Glomerular endothelial cell (primary cell): Measurements from ENCODE around the gene ZFP69B. TPM values are rescaled to one million over a fixed set of nuclear protein-coding genes. Genes with fewer than 3 reads are reported as not detected.
A peak's percentile ranks its signal among the peaks of the same experiment; 100 is the strongest.

Experiments used
- DNase-seq: peaks from one replicate; pipeline ENCODE4 v3.0.0-alpha.2; 2011; ENCODE audit warnings: low read depth, low spot score; ENCODE audit errors: extremely low read depth
- total RNA-seq: library from RNA; depleted of rRNA; stranded (reverse); fragments of >200 nt; gene quantifications from 2 replicates; pipeline ENCODE4 v1.2.3, GENCODE V29; 2015

Gene ZFP69B
- 1.6 and 3.5 TPM in 2 replicates for total RNA-seq

- DNase-seq = peak; percentile 33
These were observed at the start of gene ZFP69B for GRCh38 chr1:40449684-40450494. Gene ZFP69B (plus strand): TSS chr1:40450476. CDS start chr1:40450962, 486 bp downstream.

GRCh38 chr1:40401473-40402201 is 48.6 kb upstream of the ZFP69B start:
- DNase-seq = no peak

GRCh38 chr1:40404670-40405462 is 45.4 kb upstream of the ZFP69B start:
- DNase-seq = no peak

- no peak for DNase-seq
These were observed 44.5 kb upstream of the ZFP69B start for GRCh38 chr1:40405812-40406211.

GRCh38 chr1:40407453-40407852 is 42.8 kb upstream of the ZFP69B start:
- no peak for DNase-seq

- DNase-seq = no peak
These were observed 40.8 kb upstream of the ZFP69B start for GRCh38 chr1:40409467-40409866.

- DNase-seq = no peak
These were observed 39.0 kb upstream of the ZFP69B start for GRCh38 chr1:40411294-40411693.

- DNase-seq = no peak
These were observed 38.4 kb upstream of the ZFP69B start for GRCh38 chr1:40411843-40412242.

GRCh38 chr1:40413527-40414252 is 36.6 kb upstream of the ZFP69B start:
- DNase-seq = no peak

GRCh38 chr1:40414331-40414730 is 35.9 kb upstream of the ZFP69B start:
- no peak for DNase-seq

- DNase-seq = no peak
These were observed 33.6 kb upstream of the ZFP69B start for GRCh38 chr1:40416709-40417108.

GRCh38 chr1:40421431-40422384 is 28.6 kb upstream of the ZFP69B start:
- DNase-seq = no peak

- DNase-seq = no peak
These were observed 27.5 kb upstream of the ZFP69B start for GRCh38 chr1:40422630-40423263.

- no peak for DNase-seq
These were observed 27.0 kb upstream of the ZFP69B start for GRCh38 chr1:40423264-40423642.

- DNase-seq = no peak
These were observed 26.2 kb upstream of the ZFP69B start for GRCh38 chr1:40423951-40424618.

GRCh38 chr1:40425198-40425597 is 25.1 kb upstream of the ZFP69B start:
- DNase-seq = no peak

GRCh38 chr1:40431385-40431784 is 18.9 kb upstream of the ZFP69B start:
- no peak for DNase-seq

- no peak for DNase-seq
These were observed 17.5 kb upstream of the ZFP69B start for GRCh38 chr1:40432644-40433390.
